GM12875 (cell line): ENCODE data around the gene ARID1A.

Source experiments
- H3K4me3 ChIP-seq: one replicate; pipeline ENCODE4 v1.5.1; 2011; ENCODE audit warnings: low read depth, low read length, control low read depth
- TF ChIP-seq, protein P1 (sequence below): IDR thresholded peaks from 2 replicates; pipeline ENCODE4 v1.5.1; 2011; ENCODE audit warnings: low read depth, mild to moderate bottlenecking, control low read depth, inconsistent platforms, low read length, moderate library complexity, borderline replicate concordance; ENCODE audit not compliant: insufficient read depth

ARID1A gene

DNA sequence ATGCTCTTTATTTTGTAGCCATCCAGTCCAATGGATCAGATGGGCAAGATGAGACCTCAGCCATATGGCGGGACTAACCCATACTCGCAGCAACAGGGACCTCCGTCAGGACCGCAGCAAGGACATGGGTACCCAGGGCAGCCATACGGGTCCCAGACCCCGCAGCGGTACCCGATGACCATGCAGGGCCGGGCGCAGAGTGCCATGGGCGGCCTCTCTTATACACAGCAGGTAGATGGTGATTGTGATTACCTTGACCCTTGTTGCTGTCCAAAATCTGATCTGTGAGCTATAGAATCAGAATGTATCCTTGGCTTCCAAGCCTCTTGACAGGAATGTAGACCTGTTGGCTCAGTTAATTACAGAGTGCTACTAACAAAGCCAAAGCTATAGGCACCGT, 33.8 kb downstream of the ARID1A start:
- H3K4me3 ChIP-seq = no peak overlapping the region
- TF ChIP-seq, protein P1, sequence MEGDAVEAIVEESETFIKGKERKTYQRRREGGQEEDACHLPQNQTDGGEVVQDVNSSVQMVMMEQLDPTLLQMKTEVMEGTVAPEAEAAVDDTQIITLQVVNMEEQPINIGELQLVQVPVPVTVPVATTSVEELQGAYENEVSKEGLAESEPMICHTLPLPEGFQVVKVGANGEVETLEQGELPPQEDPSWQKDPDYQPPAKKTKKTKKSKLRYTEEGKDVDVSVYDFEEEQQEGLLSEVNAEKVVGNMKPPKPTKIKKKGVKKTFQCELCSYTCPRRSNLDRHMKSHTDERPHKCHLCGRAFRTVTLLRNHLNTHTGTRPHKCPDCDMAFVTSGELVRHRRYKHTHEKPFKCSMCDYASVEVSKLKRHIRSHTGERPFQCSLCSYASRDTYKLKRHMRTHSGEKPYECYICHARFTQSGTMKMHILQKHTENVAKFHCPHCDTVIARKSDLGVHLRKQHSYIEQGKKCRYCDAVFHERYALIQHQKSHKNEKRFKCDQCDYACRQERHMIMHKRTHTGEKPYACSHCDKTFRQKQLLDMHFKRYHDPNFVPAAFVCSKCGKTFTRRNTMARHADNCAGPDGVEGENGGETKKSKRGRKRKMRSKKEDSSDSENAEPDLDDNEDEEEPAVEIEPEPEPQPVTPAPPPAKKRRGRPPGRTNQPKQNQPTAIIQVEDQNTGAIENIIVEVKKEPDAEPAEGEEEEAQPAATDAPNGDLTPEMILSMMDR = no peak

DNA sequence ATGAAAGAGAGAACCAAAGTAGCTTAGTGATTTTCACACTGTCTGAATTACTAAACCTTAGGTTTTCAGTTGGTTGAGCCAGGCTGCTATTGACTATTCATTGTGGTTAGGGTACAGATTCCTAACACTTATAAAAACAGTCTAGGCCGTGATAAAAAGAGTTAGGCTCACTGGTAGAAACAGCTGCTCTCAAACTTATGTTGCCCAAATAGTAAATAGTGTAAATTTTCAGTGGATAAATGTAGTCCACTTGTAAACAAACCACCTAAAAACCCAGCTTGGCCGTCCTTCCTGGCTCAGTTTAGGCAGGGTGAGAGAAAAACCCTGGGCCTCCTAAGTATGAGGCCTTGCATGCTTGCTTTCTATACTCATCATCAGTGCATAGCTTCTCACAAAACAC, 34.9 kb downstream of the ARID1A start:
- H3K4me3 ChIP-seq = no peak overlapping the region
- TF ChIP-seq, protein P1 = no peak

DNA sequence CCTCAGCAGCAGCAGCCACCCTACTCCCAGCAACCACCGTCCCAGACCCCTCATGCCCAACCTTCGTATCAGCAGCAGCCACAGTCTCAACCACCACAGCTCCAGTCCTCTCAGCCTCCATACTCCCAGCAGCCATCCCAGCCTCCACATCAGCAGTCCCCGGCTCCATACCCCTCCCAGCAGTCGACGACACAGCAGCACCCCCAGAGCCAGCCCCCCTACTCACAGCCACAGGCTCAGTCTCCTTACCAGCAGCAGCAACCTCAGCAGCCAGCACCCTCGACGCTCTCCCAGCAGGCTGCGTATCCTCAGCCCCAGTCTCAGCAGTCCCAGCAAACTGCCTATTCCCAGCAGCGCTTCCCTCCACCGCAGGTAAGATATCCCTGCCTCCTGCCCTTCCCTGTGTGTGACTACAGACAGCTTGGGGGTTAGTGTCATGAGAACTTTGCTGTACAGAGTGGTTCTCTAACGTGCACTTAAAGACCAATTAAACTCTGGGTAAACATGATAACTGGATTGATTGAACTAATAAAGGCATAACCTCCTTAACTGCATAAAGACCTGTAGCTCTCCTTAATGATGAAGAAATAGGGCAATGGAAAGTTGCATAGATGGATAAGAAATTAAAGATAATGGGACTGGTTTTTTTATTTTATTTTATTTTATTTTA, 35.6 kb downstream of the ARID1A start:
- TF ChIP-seq, protein P1 = no peak
- no peak overlapping the region for H3K4me3 ChIP-seq

DNA sequence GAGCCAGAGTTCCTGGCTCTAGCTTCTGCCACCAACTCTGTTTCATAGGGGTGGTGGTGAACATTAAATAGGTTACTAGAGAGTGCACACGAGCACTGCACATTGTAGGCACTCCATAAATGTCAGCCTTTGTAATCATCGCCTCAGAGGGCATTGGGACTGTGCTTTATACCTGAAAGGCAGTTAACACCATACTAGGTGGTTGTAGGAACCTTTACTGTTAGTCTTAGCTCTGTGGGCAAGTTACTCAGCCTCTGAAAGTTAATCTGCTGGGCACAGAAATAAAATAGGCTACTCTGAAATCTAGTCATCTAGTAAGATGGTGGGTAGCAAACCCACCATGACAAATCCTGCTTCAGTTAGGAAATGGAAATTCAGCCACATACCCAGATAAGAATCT, 37.6 kb downstream of the ARID1A start:
- no peak overlapping the region for H3K4me3 ChIP-seq
- TF ChIP-seq, protein P1 = no peak

DNA sequence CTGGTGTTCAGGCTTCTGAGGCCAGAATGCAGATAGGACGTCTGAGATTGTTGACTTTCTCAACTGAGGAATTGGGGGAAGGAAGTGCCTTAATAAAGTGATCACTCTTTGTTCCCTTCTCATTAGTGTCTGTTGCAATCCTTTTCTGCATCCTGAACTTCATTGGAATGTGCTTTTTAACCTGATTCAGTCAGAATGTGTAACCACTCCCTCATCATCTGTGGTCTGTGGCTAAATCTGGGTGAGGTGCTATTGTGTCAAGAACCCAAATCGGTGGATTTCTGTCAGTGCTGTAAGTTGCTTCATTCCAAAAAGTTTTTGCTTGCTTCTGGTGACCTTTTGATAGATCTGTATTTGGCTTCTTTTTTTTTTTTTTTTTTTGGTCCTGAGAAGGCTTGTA, 38.2 kb downstream of the ARID1A start:
- TF ChIP-seq, protein P1 = no peak

DNA sequence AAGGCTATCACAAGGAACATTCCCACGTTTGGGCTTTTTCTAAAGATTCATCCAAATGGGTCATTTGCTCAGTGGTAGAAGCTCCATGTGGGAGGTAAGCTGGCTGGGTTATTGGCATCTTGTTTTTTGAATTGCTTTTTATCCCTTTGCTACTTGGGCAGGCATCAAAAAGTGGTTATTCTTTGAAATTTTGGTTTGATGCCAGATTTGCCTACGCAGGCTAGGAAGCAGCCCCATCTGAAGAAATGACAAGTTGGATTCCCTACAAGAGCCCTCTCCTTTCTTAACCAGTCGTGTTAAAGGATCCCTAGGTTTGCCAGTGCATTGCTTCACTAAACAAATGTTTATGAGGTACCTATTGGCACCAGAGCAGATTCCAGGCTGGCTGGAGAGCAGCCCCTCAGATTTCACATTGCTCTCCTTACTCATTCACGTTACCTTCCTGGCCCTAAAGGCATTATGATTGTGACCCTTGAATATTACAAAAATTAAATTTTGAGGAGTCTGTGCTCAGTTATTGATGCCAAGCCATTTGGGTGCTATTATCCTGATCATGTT, 38.8 kb downstream of the ARID1A start:
- TF ChIP-seq, protein P1 = no peak
- H3K4me3 ChIP-seq = no peak overlapping the region

More for the DNA sequence above, 38.2 kb downstream of the ARID1A start:
- no peak overlapping the region for H3K4me3 ChIP-seq

DNA sequence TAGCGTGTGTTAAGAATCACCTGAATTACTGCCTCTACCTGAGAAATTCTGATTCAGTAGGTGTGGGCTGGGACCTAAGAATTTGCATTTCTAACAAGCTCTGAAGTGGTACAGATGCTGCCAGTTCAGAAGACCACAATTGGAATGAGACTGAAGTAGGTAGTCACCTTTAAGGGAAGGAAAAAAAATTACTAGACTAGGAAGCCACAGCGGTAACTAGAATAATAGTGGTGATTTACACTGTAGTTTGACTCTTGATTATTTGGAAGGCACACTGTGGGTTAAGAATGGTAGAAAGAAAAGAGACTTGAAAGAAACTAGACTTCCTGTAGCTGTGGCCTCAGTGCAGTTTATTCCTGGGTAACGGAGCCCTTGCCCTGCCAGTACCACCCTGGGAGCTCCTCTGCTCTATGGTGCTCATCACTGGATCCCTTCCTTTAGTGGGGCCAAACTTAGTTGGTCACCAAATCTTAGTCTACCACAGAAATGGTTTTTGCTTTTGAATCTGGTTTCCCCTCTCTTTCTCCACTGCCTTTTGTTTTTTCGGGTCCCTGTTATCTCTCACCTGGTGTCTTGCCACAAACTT, 43.6 kb downstream of the ARID1A start:
- TF ChIP-seq, protein P1 = no peak
- no peak overlapping the region for H3K4me3 ChIP-seq
